T-helper 17 cell (primary cell): Measurements from ENCODE around the gene RPS17. TPM values are rescaled to one million over a fixed set of nuclear protein-coding genes. Genes with fewer than 3 reads are reported as not detected.

ENCODE experiments used
- ATAC-seq: fragments of 150-1000 bp; cut with Tn5 transposase; 2 replicates; pipeline ENCODE4 v1.10.0; 2021; ENCODE audit warnings: mild to moderate bottlenecking, moderate library complexity
- DNase-seq, 3 donors: peaks; one replicate each; pipeline versions ENCODE4 v3.0.0 to v3.0.0-alpha.2; 2020 to 2021
- H3K9me3 ChIP-seq: one replicate; pipeline ENCODE4 v1.7.0; 2013; ENCODE audit warnings: low read length, mild to moderate bottlenecking; ENCODE audit not compliant: control insufficient read depth, poor library complexity, severe bottlenecking
- H3K27ac Mint-ChIP-seq: one replicate; pipeline ENCODE4 v1.8.0; 2022; ENCODE audit warnings: mild to moderate bottlenecking, moderate library complexity, mixed read lengths
- H3K27me3 Mint-ChIP-seq: one replicate; pipeline ENCODE4 v1.8.0; 2022; ENCODE audit warnings: mixed read lengths
- H3K36me3 Mint-ChIP-seq: one replicate; pipeline ENCODE4 v1.8.0; 2022; ENCODE audit warnings: low read depth, mixed read lengths
- H3K4me1 Mint-ChIP-seq: one replicate; pipeline ENCODE4 v1.8.0; 2022; ENCODE audit warnings: mild to moderate bottlenecking, mixed read lengths
- H3K4me3 Mint-ChIP-seq: one replicate; pipeline ENCODE4 v1.8.0; 2022; ENCODE audit warnings: mild to moderate bottlenecking, moderate library complexity, mixed read lengths
- total RNA-seq, 4 donors: library from RNA in 2 of 4; stranded (reverse) in 2 of 4; gene quantifications; one replicate each; pipeline ENCODE4 v1.2.3 and lab custom pipeline; 2022 to 2026

The RPS17 gene
- total RNA-seq = 1,000 to 10,000 TPM; 2,730 to 2,799 TPM
- total RNA-seq (lab: John Stamatoyannopoulos, UW) = 34.5 to 56.3 reads per million in 2 donors

- H3K27me3 Mint-ChIP-seq = no peaks in the 10 kb centered on the region
- H3K4me1 Mint-ChIP-seq = peaks cover 26% of the 10 kb centered on the region
- peaks cover 14% of the 10 kb centered on the region for H3K36me3 Mint-ChIP-seq
- DNase-seq (peak; percentile 98 to 100 (median 99)), ATAC-seq (peak; percentile 96)
- H3K9me3 ChIP-seq = no peaks in the 10 kb centered on the region
- peak within 1 kb of the TSS; percentile 95 for H3K27ac Mint-ChIP-seq
- H3K4me3 Mint-ChIP-seq = peak within 1 kb of the TSS; percentile 94
These were observed at the start of gene RPS17 for GRCh38 chr15:82540055-82540983. TSS of gene RPS17 (minus strand) at chr15:82540457. CDS start at chr15:82540428, 29 bp downstream.

- no peak for ATAC-seq
- peaks cover 39% of the 10 kb centered on the region for H3K27me3 Mint-ChIP-seq
- H3K27ac Mint-ChIP-seq = no peak overlapping the region
- no peaks in the 10 kb centered on the region for H3K4me1 Mint-ChIP-seq
- H3K9me3 ChIP-seq = no peaks in the 10 kb centered on the region
- no peak for DNase-seq
- no peak overlapping the region for H3K4me3 Mint-ChIP-seq
- H3K36me3 Mint-ChIP-seq = peaks cover 2% of the 10 kb centered on the region
These were observed 47.5 kb upstream of the RPS17 start for GRCh38 chr15:82587805-82588204.

- Mint-ChIP-seq H3K4me1 (no peaks in the 10 kb centered on the region), H3K36me3 (no peaks in the 10 kb centered on the region), H3K4me3 (no peak overlapping the region), H3K27ac (no peak overlapping the region), H3K27me3 (peaks cover 47% of the 10 kb centered on the region)
- DNase-seq (no peak), ATAC-seq (no peak)
- no peaks in the 10 kb centered on the region for H3K9me3 ChIP-seq
These were observed 44.8 kb upstream of the RPS17 start for GRCh38 chr15:82585072-82585471.

- DNase-seq (no peak), ATAC-seq (no peak)
- Mint-ChIP-seq H3K4me1 (no peaks in the 10 kb centered on the region), H3K27ac (no peak overlapping the region), H3K36me3 (no peaks in the 10 kb centered on the region), H3K27me3 (peaks cover 32% of the 10 kb centered on the region), H3K4me3 (no peak overlapping the region)
- no peaks in the 10 kb centered on the region for H3K9me3 ChIP-seq
These were observed 40.5 kb upstream of the RPS17 start for GRCh38 chr15:82580713-82581112.

GRCh38 chr15:82575335-82575734 is 35.1 kb upstream of the RPS17 start:
- Mint-ChIP-seq H3K4me1 (peaks cover 2% of the 10 kb centered on the region), H3K4me3 (no peak overlapping the region), H3K36me3 (peaks cover 8% of the 10 kb centered on the region), H3K27me3 (peaks cover 38% of the 10 kb centered on the region), H3K27ac (no peak overlapping the region)
- H3K9me3 ChIP-seq = no peaks in the 10 kb centered on the region
- no peak for DNase-seq
- no peak for ATAC-seq

GRCh38 chr15:82572986-82573385 is 32.7 kb upstream of the RPS17 start:
- H3K4me1 Mint-ChIP-seq = peaks cover 2% of the 10 kb centered on the region
- H3K27me3 Mint-ChIP-seq = peaks cover 47% of the 10 kb centered on the region
- no peak overlapping the region for H3K27ac Mint-ChIP-seq
- no peak overlapping the region for H3K4me3 Mint-ChIP-seq
- DNase-seq (no peak), ATAC-seq (no peak)
- H3K36me3 Mint-ChIP-seq = peaks cover 8% of the 10 kb centered on the region
- no peaks in the 10 kb centered on the region for H3K9me3 ChIP-seq

- DNase-seq (no peak), ATAC-seq (no peak)
- Mint-ChIP-seq H3K4me3 (no peak overlapping the region), H3K36me3 (peaks cover 8% of the 10 kb centered on the region), H3K4me1 (peaks cover 2% of the 10 kb centered on the region), H3K27me3 (peaks cover 51% of the 10 kb centered on the region), H3K27ac (no peak overlapping the region)
- H3K9me3 ChIP-seq = no peaks in the 10 kb centered on the region
These were observed 32.1 kb upstream of the RPS17 start for GRCh38 chr15:82572311-82572710.

- Mint-ChIP-seq H3K36me3 (peaks cover 8% of the 10 kb centered on the region), H3K27ac (no peak overlapping the region), H3K4me3 (no peak overlapping the region), H3K4me1 (peaks cover 2% of the 10 kb centered on the region), H3K27me3 (peaks cover 56% of the 10 kb centered on the region)
- ATAC-seq (no peak), DNase-seq (no peak)
- no peaks in the 10 kb centered on the region for H3K9me3 ChIP-seq
These were observed 31.5 kb upstream of the RPS17 start for GRCh38 chr15:82571722-82572222.

- no peak for ATAC-seq
- peaks cover 61% of the 10 kb centered on the region for H3K27me3 Mint-ChIP-seq
- H3K36me3 Mint-ChIP-seq = peaks cover 8% of the 10 kb centered on the region
- H3K9me3 ChIP-seq = no peaks in the 10 kb centered on the region
- H3K27ac Mint-ChIP-seq = no peak overlapping the region
- DNase-seq = no peak
- peaks cover 2% of the 10 kb centered on the region for H3K4me1 Mint-ChIP-seq
- H3K4me3 Mint-ChIP-seq = no peak overlapping the region
These were observed 30.7 kb upstream of the RPS17 start for GRCh38 chr15:82570721-82571508.

- no peak for DNase-seq
- peaks cover 2% of the 10 kb centered on the region for H3K4me1 Mint-ChIP-seq
- H3K9me3 ChIP-seq = no peaks in the 10 kb centered on the region
- no peak overlapping the region for H3K4me3 Mint-ChIP-seq
- peaks cover 8% of the 10 kb centered on the region for H3K36me3 Mint-ChIP-seq
- ATAC-seq = no peak
- H3K27ac Mint-ChIP-seq = no peak overlapping the region
- H3K27me3 Mint-ChIP-seq = peaks cover 59% of the 10 kb centered on the region
These were observed 29.6 kb upstream of the RPS17 start for GRCh38 chr15:82569834-82570233.

GRCh38 chr15:82568986-82569385 is 28.7 kb upstream of the RPS17 start:
- peaks cover 8% of the 10 kb centered on the region for H3K36me3 Mint-ChIP-seq
- no peak for DNase-seq
- peaks cover 52% of the 10 kb centered on the region for H3K27me3 Mint-ChIP-seq
- no peaks in the 10 kb centered on the region for H3K9me3 ChIP-seq
- peaks cover 2% of the 10 kb centered on the region for H3K4me1 Mint-ChIP-seq
- no peak overlapping the region for H3K27ac Mint-ChIP-seq
- no peak for ATAC-seq
- no peak overlapping the region for H3K4me3 Mint-ChIP-seq

GRCh38 chr15:82567661-82568060 is 27.4 kb upstream of the RPS17 start:
- Mint-ChIP-seq H3K36me3 (no peaks in the 10 kb centered on the region), H3K4me3 (no peak overlapping the region), H3K4me1 (peaks cover 2% of the 10 kb centered on the region), H3K27ac (no peak overlapping the region), H3K27me3 (peaks cover 39% of the 10 kb centered on the region)
- no peak for ATAC-seq
- no peaks in the 10 kb centered on the region for H3K9me3 ChIP-seq
- no peak for DNase-seq

GRCh38 chr15:82566690-82567089 is 26.4 kb upstream of the RPS17 start:
- Mint-ChIP-seq H3K27ac (no peak overlapping the region), H3K27me3 (peaks cover 35% of the 10 kb centered on the region), H3K4me3 (no peak overlapping the region), H3K4me1 (no peaks in the 10 kb centered on the region), H3K36me3 (no peaks in the 10 kb centered on the region)
- ATAC-seq = no peak
- no peaks in the 10 kb centered on the region for H3K9me3 ChIP-seq
- DNase-seq = no peak
